ENCODE measurements around the gene NDST1. TPM values are rescaled to one million over a fixed set of nuclear protein-coding genes. Genes with fewer than 3 reads are reported as not detected.
"Not testable (repeated sequence)": the region's sequence is repeated elsewhere in the genome, so short reads cannot be mapped to it uniquely, and the experiment has no call there.

Gene NDST1
- total RNA-seq, 2 experiments from 2014 or later, result 9.5 to 26.6 TPM

GRCh38 chr5:150473673-150474358, 34.1 kb upstream of the NDST1 start:
- H3K4me2 ChIP-seq (ENCODE audit: low read length), result no peak overlapping the region
- intact Hi-C loops (cut with micrococcal nuclease; ENCODE audit: unreplicated experiment), result no loop called here
- no peaks in the 10 kb centered on the region for H3K36me3 ChIP-seq (ENCODE audit: insufficient read depth, low read length)
- H3K9me2 ChIP-seq (ENCODE audit: insufficient read depth, low read length), result no peaks in the 10 kb centered on the region
- no peaks in the 10 kb centered on the region for H4K20me1 ChIP-seq (ENCODE audit: insufficient read depth, low read length)
- no peak overlapping the region for H3K4me3 ChIP-seq (ENCODE audit: low read depth, low read length, poor library complexity, severe bottlenecking)
- CTCF ChIA-PET (ENCODE audit: unreplicated experiment), result no interaction called here
- BruUV-seq (replicated peaks), result no TSS peak
- no peaks in the 10 kb centered on the region for H3K79me2 ChIP-seq (ENCODE audit: insufficient read depth, low read depth, low read length)
- TF ChIP-seq CTCF (conservative IDR thresholded peaks at IDR 0.05; ENCODE audit: low read length) (no peak), EZH2phosphoT487 (IDR thresholded peaks at IDR 0.05; ENCODE audit: borderline replicate concordance, low read depth, low read length) (no peak)
- no peak overlapping the region for H2AFZ ChIP-seq (ENCODE audit: low read length)
- POLR2A ChIA-PET, result interaction anchor here (0.6 to 0.7 kb wide), 2 partner anchors 21 to 38 kb away, joined by 3 to 4 read pairs; no protein-coding TSS in a partner anchor
- H3K27ac ChIP-seq (ENCODE audit: low read depth, low read length, poor library complexity, severe bottlenecking), result no peak overlapping the region
- peaks cover 26% of the 10 kb centered on the region for H3K4me1 ChIP-seq (ENCODE audit: insufficient read depth, low read length, poor library complexity, severe bottlenecking)
- DNase-seq (ENCODE audit: low spot score), result no peak
- H3K9me3 ChIP-seq (ENCODE audit: low read length), result no peaks in the 10 kb centered on the region

- intact Hi-C loops (cut with micrococcal nuclease; ENCODE audit: unreplicated experiment); BruUV-seq (replicated peaks): not testable (repeated sequence)
- peak overlapping the region; percentile 46 for H3K4me2 ChIP-seq (ENCODE audit: low read length)
Observed at GRCh38 chr5:150476568-150476967, 31.4 kb upstream of the NDST1 start.

GRCh38 chr5:150479416-150479815, 28.5 kb upstream of the NDST1 start:
- TF ChIP-seq EZH2phosphoT487 (IDR thresholded peaks at IDR 0.05; ENCODE audit: borderline replicate concordance, low read depth, low read length), result no peak
- no peak for TF ChIP-seq CTCF (conservative IDR thresholded peaks at IDR 0.05; ENCODE audit: low read length)
- no peak overlapping the region for H3K27ac ChIP-seq (ENCODE audit: low read depth, low read length, poor library complexity, severe bottlenecking)
- no peak for DNase-seq (ENCODE audit: low spot score)
- no peaks in the 10 kb centered on the region for H3K79me2 ChIP-seq (ENCODE audit: insufficient read depth, low read depth, low read length)
- no peaks in the 10 kb centered on the region for H3K9me3 ChIP-seq (ENCODE audit: low read length)
- CTCF ChIA-PET (ENCODE audit: unreplicated experiment), result no interaction called here
- H3K9me2 ChIP-seq (ENCODE audit: insufficient read depth, low read length), result no peaks in the 10 kb centered on the region
- intact Hi-C loops (cut with micrococcal nuclease; ENCODE audit: unreplicated experiment), result no loop called here
- no peak overlapping the region for H3K4me2 ChIP-seq (ENCODE audit: low read length)
- H4K20me1 ChIP-seq (ENCODE audit: insufficient read depth, low read length), result no peaks in the 10 kb centered on the region
- H3K4me1 ChIP-seq (ENCODE audit: insufficient read depth, low read length, poor library complexity, severe bottlenecking), result peaks cover 26% of the 10 kb centered on the region
- POLR2A ChIA-PET, result interaction anchor here (0.6 to 2.3 kb wide), 3 partner anchors 10 to 188 kb away, joined by 3 to 11 read pairs (median 7); no protein-coding TSS in a partner anchor
- H2AFZ ChIP-seq (ENCODE audit: low read length), result no peak overlapping the region
- no peaks in the 10 kb centered on the region for H3K36me3 ChIP-seq (ENCODE audit: insufficient read depth, low read length)
- no TSS peak for BruUV-seq (replicated peaks)
- no peak overlapping the region for H3K4me3 ChIP-seq (ENCODE audit: low read depth, low read length, poor library complexity, severe bottlenecking)

More at GRCh38 chr5:150476568-150476967, 31.4 kb upstream of the NDST1 start:
- Histone ChIP-seq H3K4me1 (ENCODE audit: insufficient read depth, low read length, poor library complexity, severe bottlenecking) (peaks cover 26% of the 10 kb centered on the region), H2AFZ (ENCODE audit: low read length) (peak overlapping the region; percentile 70; the same call in 1 of the 2 replicates)
- DNase-seq (ENCODE audit: low spot score); H3K4me3 ChIP-seq (ENCODE audit: low read depth, low read length, poor library complexity, severe bottlenecking); CTCF ChIA-PET (ENCODE audit: unreplicated experiment); H4K20me1 ChIP-seq (ENCODE audit: insufficient read depth, low read length); H3K9me2 ChIP-seq (ENCODE audit: insufficient read depth, low read length); H3K9me3 ChIP-seq (ENCODE audit: low read length); H3K36me3 ChIP-seq (ENCODE audit: insufficient read depth, low read length); H3K27ac ChIP-seq (ENCODE audit: low read depth, low read length, poor library complexity, severe bottlenecking); POLR2A ChIA-PET; H3K79me2 ChIP-seq (ENCODE audit: insufficient read depth, low read depth, low read length): not testable (repeated sequence)
